ENCODE results near the gene ZFAND3.

Gene ZFAND3

GRCh38 chr6:37798436-37799262 lies 20.9 kb upstream of the ZFAND3 start:
- no peak for DNase-seq

- DNase-seq = no peak
Measured at GRCh38 chr6:37799263-37799644, 20.3 kb upstream of the ZFAND3 start.

DNA sequence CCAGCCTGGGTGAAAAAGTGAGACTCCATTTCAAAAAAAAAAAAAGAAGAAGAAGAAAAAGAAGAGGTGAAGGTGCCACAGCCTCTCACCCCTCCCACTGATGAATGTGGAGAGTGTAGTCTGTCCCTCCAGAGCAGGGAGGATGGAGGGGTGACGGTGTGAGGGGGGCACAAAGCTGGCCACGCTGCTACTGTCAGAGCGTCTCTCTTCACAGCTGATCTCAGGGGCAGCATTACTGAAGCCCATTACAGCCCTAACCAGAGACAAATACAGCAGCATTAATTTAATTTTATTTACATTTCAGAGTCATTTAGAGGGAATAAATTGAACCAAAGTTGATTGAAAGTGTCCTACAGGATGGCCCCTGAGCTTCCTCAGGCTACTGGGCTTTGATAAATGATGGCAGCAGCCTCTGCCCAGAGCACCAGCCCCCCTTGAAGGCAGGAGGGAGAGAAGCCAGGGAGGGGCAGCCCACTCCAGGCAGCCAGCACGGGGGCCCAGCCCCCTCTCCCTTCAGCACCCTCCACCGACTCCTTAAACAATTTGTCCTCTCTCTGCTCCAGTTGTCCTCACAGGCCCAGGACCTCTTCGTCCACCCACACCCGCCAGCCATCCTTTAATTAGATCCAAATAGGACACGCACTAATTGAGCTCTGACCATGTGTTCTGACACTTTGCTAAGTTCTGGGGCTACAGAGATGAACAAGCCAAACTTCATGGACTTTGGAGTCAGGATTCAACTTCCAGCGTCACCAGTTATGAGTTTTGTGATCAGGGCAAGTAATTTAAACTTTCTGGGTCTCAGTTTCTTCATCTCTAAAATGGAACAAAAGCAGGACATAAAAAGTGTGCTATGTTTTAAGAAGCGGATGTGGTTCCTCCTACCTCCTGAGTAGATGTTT lies 18.6 kb upstream of the ZFAND3 start:
- DNase-seq = no peak

DNA sequence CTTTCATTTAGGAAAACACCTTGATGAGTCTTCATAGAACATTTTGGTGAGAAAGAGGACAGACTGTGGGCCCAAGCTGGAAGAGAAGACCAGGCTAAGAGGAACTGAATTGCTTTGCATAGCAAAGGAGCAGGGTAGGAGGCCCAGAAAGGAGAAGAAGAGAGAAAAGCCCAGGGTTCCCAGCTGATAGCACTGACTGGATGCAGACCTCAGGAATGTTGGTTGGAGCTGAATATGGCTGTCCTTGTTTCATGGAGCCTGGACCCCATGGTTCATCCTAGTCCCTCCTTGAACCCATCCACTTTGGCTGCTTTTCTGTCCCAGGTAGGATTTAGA lies 18.0 kb upstream of the ZFAND3 start:
- no peak for DNase-seq

GRCh38 chr6:37802810-37803209 lies 16.7 kb upstream of the ZFAND3 start:
- no peak for DNase-seq

DNA sequence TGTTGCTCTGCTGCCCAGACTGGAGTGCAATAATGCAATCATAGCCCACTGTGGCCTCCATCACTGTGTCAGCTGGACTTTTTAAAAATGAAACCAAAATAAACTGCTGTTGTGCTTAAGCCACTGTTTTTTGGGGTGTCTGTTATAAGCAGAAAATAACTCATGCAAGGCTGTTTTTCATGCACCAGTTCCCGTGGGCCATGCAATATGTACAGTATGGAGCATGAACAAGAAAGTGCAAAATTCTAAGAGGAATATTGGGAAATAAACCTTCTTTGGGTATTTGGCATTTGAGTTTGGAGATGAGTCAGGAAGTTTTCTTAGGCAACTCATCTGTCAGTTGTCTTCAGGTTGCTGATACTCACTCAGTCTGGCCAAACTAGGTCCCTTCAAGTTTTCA lies 14.9 kb upstream of the ZFAND3 start:
- no peak for DNase-seq

DNA sequence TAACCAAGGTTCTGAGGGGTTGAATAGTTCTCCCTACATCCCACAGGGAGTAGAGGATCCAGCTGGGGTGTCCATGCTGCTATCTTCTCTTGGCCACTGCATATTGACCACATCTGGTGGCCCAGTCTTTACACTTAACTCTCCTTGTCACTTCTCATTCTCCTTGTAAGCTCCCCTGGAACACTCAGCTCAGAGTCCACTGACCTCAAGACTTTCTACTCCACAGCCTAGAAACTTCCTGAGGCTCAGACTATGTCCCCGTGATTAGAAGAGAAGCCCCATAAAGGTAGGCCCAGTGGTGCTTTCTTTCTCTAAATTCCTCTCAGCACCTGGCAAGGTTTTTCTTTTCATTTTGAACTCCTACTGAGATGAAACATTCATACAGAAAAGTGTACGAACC lies 13.3 kb upstream of the ZFAND3 start:
- DNase-seq = no peak

GRCh38 chr6:37807656-37808055 lies 11.9 kb upstream of the ZFAND3 start:
- DNase-seq = no peak

DNA sequence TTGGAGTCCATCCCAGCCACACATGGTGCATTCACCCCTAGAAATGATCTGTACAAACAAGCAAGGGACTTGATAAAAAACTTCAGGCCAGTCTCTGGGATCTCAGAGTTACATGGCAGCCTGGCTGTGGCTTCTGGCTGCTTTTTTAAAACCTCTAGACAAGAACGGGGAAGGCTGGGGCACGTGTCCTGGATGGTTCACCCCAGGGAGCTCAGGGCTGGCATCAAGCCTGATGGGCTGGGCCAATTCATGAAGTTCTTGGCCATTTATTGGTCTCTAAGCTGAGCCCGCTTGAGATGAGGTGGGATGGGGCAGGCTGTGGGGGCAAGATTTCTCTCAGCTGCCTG lies 10.4 kb upstream of the ZFAND3 start:
- no peak for DNase-seq

DNA sequence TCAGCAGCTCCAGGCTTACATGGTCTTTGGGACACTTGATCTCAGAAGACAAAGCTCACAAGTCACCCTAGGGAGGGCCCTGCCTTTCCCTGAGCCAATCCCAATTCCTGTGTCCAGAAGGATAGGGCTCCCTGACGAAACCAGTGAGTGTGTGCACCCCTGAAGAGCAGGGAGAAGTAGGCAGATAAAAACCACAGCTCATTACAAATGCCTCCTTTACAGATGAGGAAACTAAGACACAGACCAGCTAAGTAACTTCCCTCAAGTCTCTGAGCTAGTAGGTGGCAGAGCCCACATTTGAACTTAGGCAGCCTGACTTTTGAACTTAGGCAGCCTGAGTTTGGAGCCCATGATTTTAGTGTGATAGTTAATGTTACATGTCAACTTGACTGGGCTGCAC lies 6.7 kb upstream of the ZFAND3 start:
- no peak for DNase-seq

GRCh38 chr6:37814374-37814773 lies 5.2 kb upstream of the ZFAND3 start:
- DNase-seq = no peak

GRCh38 chr6:37816599-37817375 lies 2.7 kb upstream of the ZFAND3 start:
- DNase-seq = no peak

DNA sequence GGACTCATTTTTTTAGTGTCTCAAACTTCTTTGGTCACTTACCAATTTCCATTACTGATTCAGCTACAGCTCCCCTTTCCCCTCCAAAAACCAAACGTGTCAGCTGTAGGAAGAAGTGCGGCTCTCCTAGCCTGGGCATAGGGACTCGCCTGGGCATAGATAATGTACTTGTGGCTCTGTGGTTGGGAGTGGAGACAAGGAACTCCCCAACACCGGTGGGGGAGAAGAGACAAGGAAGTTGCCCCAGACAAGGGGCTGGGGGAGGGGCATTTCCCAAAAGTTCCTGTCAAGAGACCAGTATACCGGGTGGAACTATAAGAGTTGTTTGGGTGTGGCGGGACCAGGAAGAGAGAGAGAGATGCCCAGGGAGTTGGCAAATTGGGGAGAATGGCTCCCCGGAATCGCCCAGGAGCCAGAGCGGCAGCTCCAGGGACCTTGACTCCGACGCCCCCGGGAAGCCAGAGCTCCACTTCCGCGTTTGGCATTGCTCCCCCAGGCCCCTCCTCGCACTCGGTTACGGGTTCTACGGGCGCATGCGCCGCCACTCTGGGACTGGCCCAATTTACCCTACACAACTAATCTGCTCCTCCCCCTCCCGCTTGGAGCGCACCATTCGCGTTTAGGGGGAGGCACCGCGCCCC lies 871 bp upstream of the ZFAND3 start:
- no peak for DNase-seq

GRCh38 chr6:37819802-37820717 lies 533 bp downstream of the ZFAND3 start:
- no peak for DNase-seq

GRCh38 chr6:37820718-37821079 lies 1.2 kb downstream of the ZFAND3 start:
- no peak for DNase-seq

DNA sequence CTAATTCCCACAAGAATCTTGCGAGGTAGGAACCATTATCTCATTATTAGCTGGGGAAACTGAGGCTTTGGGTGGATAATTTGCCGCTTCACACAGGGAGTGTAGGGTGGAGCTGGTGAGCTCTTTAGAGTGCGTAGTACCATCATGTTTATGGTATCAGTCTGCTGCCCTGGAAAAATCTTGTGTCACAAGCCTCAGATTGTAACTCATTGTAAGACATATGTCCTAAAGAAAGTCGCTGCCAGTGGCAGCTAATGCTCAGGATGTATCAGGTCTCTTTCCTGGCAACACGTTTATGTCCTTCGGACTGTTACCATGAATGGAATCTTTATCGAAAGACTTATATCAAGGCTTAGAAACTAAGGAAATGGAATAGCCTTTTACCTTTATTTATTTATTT lies 1.9 kb downstream of the ZFAND3 start:
- DNase-seq = no peak

GRCh38 chr6:37822851-37823682 lies 3.5 kb downstream of the ZFAND3 start:
- no peak for DNase-seq

DNA sequence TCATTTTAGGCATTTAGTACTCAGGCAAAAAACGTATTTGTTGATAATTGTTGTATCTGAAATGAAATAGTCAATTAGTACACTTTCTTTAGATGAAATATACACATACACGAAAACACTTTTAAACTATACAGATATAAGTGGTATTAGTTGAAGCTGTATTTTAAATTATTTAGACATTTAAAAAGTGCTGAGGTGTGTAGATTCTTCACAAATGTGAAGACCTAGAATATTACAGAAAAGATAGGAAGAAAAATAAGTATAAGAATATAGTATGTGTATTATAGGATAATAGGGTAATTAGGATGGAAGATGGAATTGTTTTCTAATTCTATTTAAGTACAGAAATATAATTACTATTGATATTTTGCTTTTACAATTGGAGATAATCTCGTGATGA lies 4.6 kb downstream of the ZFAND3 start:
- no peak for DNase-seq

- DNase-seq = no peak
Measured at GRCh38 chr6:37826188-37826587, 6.7 kb downstream of the ZFAND3 start.

DNA sequence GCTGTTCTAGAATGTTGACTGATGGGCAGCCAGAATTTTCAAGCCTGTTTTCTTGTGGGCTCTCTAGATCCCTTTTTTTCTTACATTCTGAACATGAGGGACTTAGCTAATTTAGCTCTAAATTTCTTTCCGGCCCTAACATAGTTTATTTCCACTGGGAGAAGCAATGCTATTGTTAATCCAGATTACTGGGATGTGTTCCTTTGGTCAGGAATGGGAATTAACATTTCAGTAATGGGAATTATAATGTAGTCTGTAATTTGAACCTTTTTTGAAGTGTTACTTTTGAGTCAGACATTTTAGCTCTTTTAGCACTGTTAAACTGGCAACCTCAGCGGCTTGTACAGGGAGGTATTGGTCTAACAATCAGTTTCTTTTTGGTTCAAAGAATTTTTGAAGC lies 7.5 kb downstream of the ZFAND3 start:
- DNase-seq = no peak

- no peak for DNase-seq
Measured at GRCh38 chr6:37827603-37828265, 8.2 kb downstream of the ZFAND3 start.
